Subcutaneous adipose tissue (tissue), 4 donors: ENCODE results near the gene TERT. TPM values are rescaled to one million over a fixed set of nuclear protein-coding genes. Genes with fewer than 3 reads are reported as not detected.

Experiments
- CTCF ChIP-seq: fragments of 450-650 bp; IDR thresholded peaks from one replicate; pipeline ENCODE4 v1.5.1; 2016; ENCODE audit warnings: low read depth, mild to moderate bottlenecking, control low read depth, antibody characterized with exemption, moderate library complexity
- total RNA-seq, 4 donors: library from RNA; depleted of rRNA; stranded (reverse); fragments of >200 nt; gene quantifications; one replicate each; pipeline ENCODE4 v1.1.0, GENCODE V29; 2016

Gene TERT
- total RNA-seq, 4 donors from 2014 or later = not detected

- TF ChIP-seq CTCF = no peak
These were observed 6.2 kb downstream of the TERT start for GRCh38 chr5:1288439-1289335.

DNA sequence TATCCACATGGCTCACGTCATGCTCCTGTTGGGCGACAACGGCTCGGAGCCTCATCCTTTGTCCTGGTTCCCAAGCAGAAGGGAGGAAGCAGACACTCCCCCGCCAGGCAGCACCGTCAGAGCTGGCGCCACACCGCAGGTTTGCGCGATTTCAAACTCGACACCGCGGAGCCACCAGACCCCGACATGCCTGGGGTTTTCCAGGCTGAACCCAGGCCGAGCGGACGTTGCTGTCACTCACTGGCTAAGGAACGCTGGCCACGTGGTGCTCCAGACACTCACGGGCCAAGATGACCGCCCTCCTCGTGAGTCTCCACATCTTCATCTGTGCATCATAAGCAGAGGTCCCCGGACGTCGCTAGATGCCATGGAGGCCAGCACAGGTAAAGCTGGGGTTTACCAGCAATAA is 9.0 kb downstream of the TERT start:
- TF ChIP-seq CTCF = no peak

DNA sequence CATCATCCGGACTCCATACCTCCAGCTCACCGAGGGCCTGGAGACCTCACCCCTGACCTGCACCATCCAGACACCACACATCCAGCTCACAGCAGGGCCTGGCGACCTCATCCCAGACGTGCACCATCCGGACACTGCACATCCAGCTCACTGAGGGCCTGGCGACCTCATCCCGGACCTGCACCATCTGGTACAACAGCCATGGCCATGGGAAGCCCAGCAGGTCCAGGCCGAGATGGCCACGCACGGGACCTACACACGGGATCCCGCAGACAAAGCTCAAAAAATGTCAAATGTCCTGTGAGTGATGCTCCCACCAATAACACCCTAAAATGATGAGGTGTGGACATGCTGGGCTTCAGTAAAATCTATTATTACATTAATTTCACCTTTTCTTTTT is 9.7 kb downstream of the TERT start:
- TF ChIP-seq CTCF = no peak

- TF ChIP-seq CTCF = no peak
These were observed 12.5 kb downstream of the TERT start for GRCh38 chr5:1282131-1282992.

- no peak for TF ChIP-seq CTCF
These were observed 13.6 kb downstream of the TERT start for GRCh38 chr5:1281038-1281882.

DNA sequence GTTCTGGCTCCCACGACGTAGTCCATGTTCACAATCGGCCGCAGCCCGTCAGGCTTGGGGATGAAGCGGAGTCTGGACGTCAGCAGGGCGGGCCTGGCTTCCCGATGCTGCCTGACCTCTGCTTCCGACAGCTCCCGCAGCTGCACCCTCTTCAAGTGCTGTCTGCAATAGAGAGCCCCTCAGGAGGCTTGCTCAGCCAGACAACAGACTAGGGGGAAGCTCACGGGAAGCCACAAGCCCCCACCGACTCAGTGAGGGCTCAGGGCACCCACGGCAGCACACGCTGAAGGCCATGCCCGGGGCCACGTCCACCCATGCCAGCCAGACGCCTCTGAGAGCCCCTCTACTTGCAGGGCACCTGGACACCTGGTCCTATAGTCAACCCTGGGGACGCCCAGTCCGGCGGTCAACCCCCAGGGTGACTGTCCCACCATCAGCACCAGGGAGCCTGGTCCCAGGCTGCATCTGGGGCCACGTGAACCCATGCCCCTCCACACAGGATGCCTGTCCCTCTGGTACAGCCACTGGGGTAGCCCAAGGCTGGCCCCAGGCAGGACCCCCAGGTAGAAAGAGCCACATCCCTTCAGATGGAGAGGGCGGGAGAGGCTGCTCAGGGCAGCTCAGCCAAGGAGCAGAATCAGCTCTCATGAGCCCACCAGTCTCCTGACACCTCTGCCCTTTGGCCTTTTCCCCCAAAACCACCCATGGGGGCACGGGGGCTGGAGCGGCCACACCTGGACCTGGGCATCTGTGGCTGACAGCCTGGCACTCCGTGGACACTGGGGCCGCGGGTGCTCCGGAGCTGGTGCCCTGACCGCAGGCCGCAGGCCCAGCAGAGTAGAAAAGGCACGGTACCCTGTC is 14.5 kb downstream of the TERT start:
- no peak for TF ChIP-seq CTCF
